ENCODE measurements around the gene GRIP2.

Gene GRIP2

GRCh38 chr3:14539742-14540491, at the start of gene GRIP2:
TSS of gene GRIP2 (minus strand) at chr3:14540342. CDS start at chr3:14540308, 34 bp downstream.
- DNase-seq, result no peak

- DNase-seq, result no peak
These were observed 48.4 kb upstream of the GRIP2 start for GRCh38 chr3:14588425-14589112.

- DNase-seq, result no peak
These were observed 47.7 kb upstream of the GRIP2 start for GRCh38 chr3:14587740-14588360.

DNA sequence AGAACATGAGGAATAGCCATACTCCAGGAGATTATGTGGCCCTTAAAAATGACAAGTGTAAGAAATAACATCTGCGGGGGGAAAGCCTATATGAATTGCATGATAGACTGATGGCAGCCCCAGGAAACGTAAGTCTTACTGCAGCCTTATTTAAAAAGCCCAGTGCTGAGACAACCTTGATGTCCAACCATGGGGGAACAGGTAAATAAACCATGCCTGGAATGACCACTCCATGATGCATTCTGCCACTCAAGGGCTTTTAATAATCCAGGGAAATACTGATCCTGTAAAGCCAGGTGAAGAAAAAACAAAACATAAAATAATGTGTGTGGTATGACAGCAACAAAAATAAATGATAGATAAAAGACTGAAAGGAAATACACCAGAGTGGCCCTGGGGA, 46.5 kb upstream of the GRIP2 start:
- DNase-seq, result no peak

GRCh38 chr3:14583548-14584091, 43.5 kb upstream of the GRIP2 start:
- no peak for DNase-seq

DNA sequence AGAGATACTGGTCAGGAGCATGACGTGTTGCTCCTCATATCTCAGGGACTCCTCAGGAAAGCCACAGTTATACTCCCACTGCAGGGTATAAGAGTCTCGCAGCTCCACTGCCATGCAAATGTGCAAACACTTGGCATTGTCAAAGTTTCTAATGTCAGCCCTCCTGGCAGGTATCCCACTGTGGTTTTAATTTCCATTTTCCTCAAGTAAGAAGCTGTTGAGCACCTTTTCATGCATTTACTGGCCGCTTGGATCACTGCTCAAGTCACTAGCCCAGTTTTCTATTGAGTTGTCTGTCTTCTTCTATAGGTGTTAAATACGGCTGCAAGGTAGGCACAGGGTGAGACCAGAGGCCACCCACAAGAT, 41.9 kb upstream of the GRIP2 start:
- DNase-seq, result no peak

DNA sequence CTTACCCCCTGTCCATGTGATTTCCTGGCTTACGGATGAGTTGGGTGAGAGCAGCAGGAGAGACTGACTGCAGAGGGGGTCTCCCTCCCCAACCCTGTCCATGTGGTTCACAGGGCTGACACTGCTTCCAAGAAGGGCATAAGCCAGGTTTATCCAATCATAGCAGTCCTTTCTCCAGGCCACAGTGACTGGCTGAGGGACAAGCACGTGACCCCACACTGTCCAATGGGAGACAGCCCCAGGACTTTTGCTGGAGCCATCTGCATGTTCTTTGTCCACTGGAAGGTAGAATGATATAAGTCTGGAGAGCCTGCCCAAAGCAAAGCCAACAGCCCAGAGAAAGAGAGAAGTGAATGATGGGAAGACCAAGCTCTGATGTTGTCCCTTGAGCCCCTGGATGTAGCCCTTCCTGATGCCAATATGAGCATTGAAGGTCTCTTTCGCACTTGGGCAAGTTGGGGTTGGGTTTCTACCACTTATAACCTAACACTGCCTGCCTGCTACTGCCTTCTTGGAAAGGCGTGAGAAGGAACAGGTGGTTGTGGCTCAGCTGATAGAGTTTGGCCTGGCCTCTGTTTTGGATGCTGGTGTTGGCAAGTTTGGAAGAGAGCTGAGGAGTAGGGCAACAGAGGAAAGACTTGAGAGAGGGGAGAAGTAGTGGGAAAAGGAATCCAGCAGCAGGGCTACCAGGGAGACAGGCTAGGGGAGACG, 41.3 kb upstream of the GRIP2 start:
- DNase-seq, result no peak

GRCh38 chr3:14577897-14578296, 37.8 kb upstream of the GRIP2 start:
- no peak for DNase-seq

DNA sequence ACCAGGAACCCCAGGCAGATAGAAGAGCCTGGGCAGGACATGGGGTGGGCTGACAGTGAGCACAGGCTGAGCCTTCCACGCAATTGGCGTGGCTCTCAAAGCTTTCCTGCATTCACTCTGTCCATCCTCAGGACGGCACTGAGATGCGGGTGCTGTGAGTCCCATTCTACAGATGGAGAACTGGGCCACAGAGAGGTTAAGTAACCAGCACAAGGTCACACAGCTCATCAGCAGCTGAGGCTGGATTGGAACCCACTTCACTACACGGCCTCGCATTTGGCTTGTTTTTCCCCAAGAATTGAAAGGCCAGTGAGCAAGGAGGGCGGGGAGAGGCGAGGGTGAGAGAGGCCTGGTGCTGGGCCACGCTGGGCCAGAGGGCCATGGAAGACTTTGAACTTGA, 36.0 kb upstream of the GRIP2 start:
- no peak for DNase-seq

- DNase-seq, result no peak
These were observed 34.0 kb upstream of the GRIP2 start for GRCh38 chr3:14574183-14574582.

GRCh38 chr3:14573706-14574105, 33.6 kb upstream of the GRIP2 start:
- no peak for DNase-seq

GRCh38 chr3:14570864-14571263, 30.7 kb upstream of the GRIP2 start:
- no peak for DNase-seq

DNA sequence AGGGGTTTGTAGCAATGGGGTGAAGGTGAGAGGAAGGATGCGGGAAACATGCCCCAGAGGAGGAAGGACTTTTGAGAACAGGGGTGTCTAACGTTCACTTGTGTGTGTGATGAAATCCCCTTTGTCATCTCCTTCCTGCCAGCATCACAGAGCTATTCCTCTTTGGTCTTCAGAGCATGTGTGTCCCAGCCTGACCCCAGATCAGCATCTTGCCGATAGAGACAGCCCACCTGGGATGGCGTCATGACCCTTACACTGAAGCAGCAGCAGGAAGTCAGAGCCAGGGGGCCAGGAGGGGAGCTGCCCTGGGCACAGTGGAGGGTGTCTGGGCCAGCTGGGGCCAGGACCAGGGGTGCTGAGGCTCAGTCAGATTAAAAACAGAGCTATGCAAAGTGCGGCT, 29.9 kb upstream of the GRIP2 start:
- DNase-seq, result no peak

GRCh38 chr3:14569474-14570000, 29.4 kb upstream of the GRIP2 start:
- no peak for DNase-seq

GRCh38 chr3:14568269-14568668, 28.1 kb upstream of the GRIP2 start:
- no peak for DNase-seq

DNA sequence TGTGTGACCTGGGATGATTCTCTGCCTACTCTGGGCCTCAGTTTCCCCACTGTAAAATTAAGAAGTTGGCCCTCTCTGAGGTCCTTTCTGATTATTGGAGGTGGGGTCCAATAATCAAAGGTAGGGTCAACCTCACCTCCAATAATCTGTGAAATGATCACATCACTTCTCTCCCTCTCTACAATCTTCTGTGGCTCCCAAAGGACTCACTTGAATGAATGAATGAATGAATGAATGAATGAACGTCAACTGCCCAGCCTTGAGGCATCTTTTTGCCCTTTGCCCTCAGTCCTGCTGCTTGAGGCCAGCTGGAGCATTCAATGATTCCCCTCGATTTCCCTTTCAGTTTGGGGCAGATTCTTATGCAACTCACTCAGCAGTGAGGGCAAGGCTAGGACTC, 26.7 kb upstream of the GRIP2 start:
- DNase-seq, result no peak

DNA sequence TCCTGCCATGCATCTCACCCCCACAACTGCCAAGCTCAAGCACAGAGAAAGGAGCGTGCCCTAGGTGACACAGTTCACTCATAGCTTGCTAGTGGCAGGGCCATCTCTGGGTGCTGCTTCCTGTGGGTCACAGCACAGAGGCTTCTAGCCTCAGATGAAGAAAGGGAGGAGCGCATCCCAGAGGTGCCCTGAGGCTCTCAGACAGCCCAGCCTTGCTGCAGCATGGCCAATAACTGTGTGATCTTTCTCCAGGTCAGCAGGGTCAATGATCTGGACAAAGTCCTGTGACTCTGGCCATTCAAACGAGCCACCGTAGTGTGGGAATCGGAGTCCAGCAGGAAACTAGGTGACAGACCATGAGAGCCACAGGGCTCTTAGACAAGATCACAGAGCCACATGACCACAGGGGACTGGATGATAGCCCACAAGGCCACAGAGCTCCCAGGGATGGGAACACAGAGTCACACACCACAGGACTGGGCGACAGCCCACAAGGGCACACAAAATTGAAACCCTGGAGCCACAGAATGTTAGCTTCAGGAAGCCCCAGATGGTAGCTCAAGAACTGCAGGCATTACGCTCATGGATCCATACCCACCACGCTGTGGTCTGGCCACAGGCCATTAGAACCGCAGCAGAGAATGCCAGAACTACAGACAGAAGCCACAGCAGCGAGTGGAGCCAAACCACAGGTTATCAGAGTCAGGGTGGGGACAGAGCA, 25.9 kb upstream of the GRIP2 start:
- DNase-seq, result no peak

- no peak for DNase-seq
These were observed 24.6 kb upstream of the GRIP2 start for GRCh38 chr3:14564741-14565140.

DNA sequence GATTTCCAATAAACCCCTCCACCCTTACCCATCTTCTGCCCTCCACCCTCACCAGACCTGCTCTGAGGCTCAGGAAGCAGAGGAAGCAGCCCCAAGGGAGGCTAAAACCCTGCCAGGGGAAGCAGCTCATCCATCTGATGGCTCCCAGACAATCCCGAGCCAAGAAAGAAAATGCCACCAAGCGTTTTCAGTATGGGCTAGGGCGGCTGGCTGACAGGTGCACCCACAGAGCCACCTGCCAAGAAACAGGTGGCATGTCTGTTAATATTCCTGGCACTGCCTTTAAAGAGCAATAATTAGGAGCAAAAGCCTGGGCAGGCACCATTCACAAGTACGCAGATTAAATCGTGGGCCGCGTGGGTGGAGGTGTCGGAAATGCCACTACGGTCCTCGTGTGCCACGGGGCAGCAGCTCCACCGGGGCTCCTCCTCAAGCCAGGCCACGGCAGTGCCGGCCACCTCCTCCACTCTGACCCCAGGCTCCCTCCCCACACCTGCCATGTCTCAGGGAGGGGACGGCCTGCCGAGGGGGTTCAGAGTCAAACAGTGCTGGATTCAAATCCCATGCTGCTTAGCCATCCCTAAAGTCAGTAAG, 23.9 kb upstream of the GRIP2 start:
- DNase-seq, result peak in 2 of 14 donors; percentile 26 to 89

- DNase-seq, result no peak
These were observed 22.2 kb upstream of the GRIP2 start for GRCh38 chr3:14562121-14562890.

All from C1 segment of cervical spinal cord (tissue), 14 donors.